Calu3 (cell line): Measurements from ENCODE around the gene RNF157. TPM values are rescaled to one million over a fixed set of nuclear protein-coding genes. Genes with fewer than 3 reads are reported as not detected.

Experiments used
- BruUV-seq: library from RNA; stranded (reverse); fragments of 400-500 nt; replicated peaks from 2 replicates; lab custom pipeline; 2021; lab: Mats Ljungman, UMichigan
- CTCF ChIA-PET: fragments of 300-600 bp; sonication (Branson Sonifier 250); formaldehyde crosslinking; loops from one replicate; lab custom pipeline; 2022; ENCODE audit warnings: antibody characterized with exemption; lab: Charles Lee
- DNase-seq: peaks from one replicate; pipeline ENCODE4 v3.0.0; 2022
- H3K27ac Mint-ChIP-seq: one replicate; pipeline ENCODE4 v1.8.0; 2022; ENCODE audit warnings: mixed read lengths; ENCODE audit not compliant: unreplicated experiment
- H3K27me3 Mint-ChIP-seq: one replicate; pipeline ENCODE4 v1.8.0; 2022; ENCODE audit warnings: mixed read lengths; ENCODE audit not compliant: unreplicated experiment
- H3K36me3 Mint-ChIP-seq: one replicate; pipeline ENCODE4 v1.8.0; 2022; ENCODE audit warnings: mild to moderate bottlenecking, moderate library complexity, mixed read lengths; ENCODE audit not compliant: insufficient read depth, unreplicated experiment
- H3K4me1 Mint-ChIP-seq: one replicate; pipeline ENCODE4 v1.8.0; 2022; ENCODE audit warnings: mild to moderate bottlenecking, low read depth, mixed read lengths; ENCODE audit not compliant: unreplicated experiment
- H3K4me3 Mint-ChIP-seq: one replicate; pipeline ENCODE4 v1.8.0; 2022; ENCODE audit warnings: mild to moderate bottlenecking, low read depth, moderate library complexity, mixed read lengths; ENCODE audit not compliant: unreplicated experiment
- H3K9me3 Mint-ChIP-seq: one replicate; pipeline ENCODE4 v1.8.0; 2022; ENCODE audit warnings: low read depth, mixed read lengths; ENCODE audit not compliant: unreplicated experiment
- intact Hi-C: fragments of 100-400 bp; cut with micrococcal nuclease; formaldehyde crosslinking; loops from one replicate; pipeline ENCODE4 v1.10.0; 2022; ENCODE audit not compliant: unreplicated experiment
- total RNA-seq: library from RNA; stranded (reverse); gene quantifications from 2 replicates; pipeline ENCODE4 v1.2.3, GENCODE V29; 2022
- TF ChIP-seq, protein P1 (sequence below): fragments of 200-600 bp; IDR thresholded peaks from one replicate; pipeline ENCODE4 v1.8.0; 2022; ENCODE audit warnings: antibody characterized with exemption; ENCODE audit not compliant: unreplicated experiment

The RNF157 gene
- total RNA-seq, 1 experiment from 2014 or later: 17.6 TPM

DNA sequence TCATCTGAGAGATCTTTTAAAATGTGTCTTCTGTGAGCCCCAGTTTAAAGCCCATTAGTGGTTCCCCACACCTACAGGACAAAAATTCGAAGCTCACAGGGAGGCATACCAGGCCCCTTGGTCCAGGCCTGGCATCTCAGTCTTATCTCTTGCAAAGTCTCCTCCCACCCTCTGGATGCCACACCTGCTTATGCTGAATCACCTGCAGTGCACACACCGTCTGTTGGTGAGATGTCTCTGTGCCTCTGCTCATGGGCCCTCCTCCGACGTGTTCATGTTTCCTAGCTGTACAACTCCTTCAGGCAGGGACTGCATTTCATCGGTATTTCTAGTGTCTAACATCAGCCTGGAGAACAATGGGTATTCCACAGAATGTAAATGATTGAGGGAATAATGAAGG is 41.6 kb downstream of the RNF157 start:
- Mint-ChIP-seq H3K27ac (no peak overlapping the region), H3K36me3 (no peaks in the 10 kb centered on the region), H3K4me3 (no peak overlapping the region), H3K4me1 (no peaks in the 10 kb centered on the region), H3K9me3 (no peaks in the 10 kb centered on the region), H3K27me3 (no peaks in the 10 kb centered on the region)
- no peak for DNase-seq
- intact Hi-C loops: no loop called here
- CTCF ChIA-PET: no interaction called here
- TF ChIP-seq, protein P1, sequence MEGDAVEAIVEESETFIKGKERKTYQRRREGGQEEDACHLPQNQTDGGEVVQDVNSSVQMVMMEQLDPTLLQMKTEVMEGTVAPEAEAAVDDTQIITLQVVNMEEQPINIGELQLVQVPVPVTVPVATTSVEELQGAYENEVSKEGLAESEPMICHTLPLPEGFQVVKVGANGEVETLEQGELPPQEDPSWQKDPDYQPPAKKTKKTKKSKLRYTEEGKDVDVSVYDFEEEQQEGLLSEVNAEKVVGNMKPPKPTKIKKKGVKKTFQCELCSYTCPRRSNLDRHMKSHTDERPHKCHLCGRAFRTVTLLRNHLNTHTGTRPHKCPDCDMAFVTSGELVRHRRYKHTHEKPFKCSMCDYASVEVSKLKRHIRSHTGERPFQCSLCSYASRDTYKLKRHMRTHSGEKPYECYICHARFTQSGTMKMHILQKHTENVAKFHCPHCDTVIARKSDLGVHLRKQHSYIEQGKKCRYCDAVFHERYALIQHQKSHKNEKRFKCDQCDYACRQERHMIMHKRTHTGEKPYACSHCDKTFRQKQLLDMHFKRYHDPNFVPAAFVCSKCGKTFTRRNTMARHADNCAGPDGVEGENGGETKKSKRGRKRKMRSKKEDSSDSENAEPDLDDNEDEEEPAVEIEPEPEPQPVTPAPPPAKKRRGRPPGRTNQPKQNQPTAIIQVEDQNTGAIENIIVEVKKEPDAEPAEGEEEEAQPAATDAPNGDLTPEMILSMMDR: no peak
- no TSS peak for BruUV-seq

DNA sequence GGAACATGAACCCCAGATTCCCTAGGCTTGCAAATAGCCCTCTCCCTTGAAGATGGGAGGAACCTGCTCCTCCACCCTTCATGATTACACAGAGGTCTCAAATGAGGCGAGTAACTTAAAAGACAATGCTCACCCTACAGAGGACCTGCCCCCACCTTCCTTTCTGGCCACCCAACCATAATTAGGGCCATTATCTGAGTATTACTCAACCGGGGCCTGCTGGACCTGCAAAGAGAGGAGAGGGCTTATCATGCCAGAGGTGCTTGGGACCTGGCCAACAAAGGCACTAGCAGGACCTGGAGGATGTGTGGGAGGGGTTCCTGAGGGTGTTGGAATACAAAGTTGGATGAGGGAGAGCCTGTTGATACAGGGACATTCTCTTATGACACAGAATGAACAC is 42.4 kb downstream of the RNF157 start:
- Mint-ChIP-seq H3K36me3 (no peaks in the 10 kb centered on the region), H3K27me3 (no peaks in the 10 kb centered on the region), H3K4me1 (no peaks in the 10 kb centered on the region), H3K9me3 (no peaks in the 10 kb centered on the region), H3K27ac (no peak overlapping the region), H3K4me3 (no peak overlapping the region)
- DNase-seq: no peak
- CTCF ChIA-PET: interaction anchor here (0.6 kb wide), 1 partner anchor 621 kb away, joined by 7 read pairs; no protein-coding TSS in a partner anchor
- intact Hi-C loops: no loop called here
- BruUV-seq: no TSS peak
- TF ChIP-seq, protein P1: no peak

DNA sequence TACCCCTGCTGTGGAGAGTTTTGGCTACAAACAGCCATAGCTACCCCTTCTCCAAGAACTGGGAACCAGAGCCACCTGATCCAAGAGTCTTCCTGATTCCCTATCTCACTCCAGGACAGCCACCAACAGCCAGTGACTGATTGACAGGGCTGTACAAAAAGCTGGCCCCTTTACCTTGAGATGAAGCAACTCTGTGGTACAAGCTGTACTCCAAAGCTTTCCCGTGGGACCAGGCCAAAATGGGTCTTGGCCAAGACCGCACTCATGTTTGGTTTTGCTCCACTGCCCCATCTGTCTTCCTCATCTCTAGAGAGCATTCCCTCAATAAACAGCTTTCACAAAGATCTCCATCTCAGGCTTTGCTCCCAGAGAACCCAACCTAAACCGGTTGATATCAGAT is 43.6 kb downstream of the RNF157 start:
- no peak for DNase-seq
- Mint-ChIP-seq H3K4me3 (no peak overlapping the region), H3K36me3 (no peaks in the 10 kb centered on the region), H3K27ac (no peak overlapping the region), H3K9me3 (no peaks in the 10 kb centered on the region), H3K4me1 (no peaks in the 10 kb centered on the region), H3K27me3 (no peaks in the 10 kb centered on the region)
- intact Hi-C loops: no loop called here
- BruUV-seq: no TSS peak
- TF ChIP-seq, protein P1: no peak
- CTCF ChIA-PET: no interaction called here

DNA sequence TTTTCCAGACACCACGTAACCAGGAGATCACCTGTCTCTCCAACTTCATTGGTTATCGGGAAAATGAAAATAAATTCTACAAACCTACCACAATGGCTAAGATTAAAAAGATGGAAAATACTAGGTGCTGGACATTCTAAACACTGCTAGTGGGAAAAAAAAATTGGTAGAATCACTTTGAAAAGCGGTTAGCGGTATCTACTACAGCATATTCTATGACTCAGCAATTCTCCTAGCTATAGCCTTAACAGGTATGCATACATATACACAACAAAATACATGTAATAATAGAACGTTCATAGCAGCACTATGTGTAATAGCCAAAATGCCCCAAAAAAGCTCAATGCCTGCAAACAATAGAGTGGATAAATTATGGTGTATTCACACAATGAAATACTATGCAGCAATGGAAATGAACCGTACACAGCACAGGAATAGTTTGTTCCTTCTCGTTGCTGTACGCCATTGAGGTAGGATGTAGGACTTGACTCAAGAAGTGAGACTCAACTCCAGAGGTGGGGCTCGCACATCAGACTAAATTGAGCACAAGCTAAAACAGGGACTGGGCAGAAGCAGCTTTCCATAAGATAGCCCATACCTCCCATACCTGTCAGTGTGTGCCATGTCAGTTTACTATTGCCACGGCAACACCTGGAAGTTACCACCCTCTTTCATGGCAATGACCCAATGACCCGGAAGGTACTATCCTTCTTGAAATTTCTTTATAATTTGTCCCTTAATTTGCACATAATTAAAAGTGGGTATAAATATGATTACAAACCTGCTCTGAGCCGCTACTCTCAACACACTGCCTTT is 44.8 kb downstream of the RNF157 start:
- CTCF ChIA-PET: no interaction called here
- DNase-seq: no peak
- H3K27me3 Mint-ChIP-seq: no peaks in the 10 kb centered on the region
- no peaks in the 10 kb centered on the region for H3K4me1 Mint-ChIP-seq
- TF ChIP-seq, protein P1: no peak
- H3K27ac Mint-ChIP-seq: no peak overlapping the region
- no peaks in the 10 kb centered on the region for H3K36me3 Mint-ChIP-seq
- intact Hi-C loops: no loop called here
- H3K9me3 Mint-ChIP-seq: no peaks in the 10 kb centered on the region
- no TSS peak for BruUV-seq
- no peak overlapping the region for H3K4me3 Mint-ChIP-seq
